H1 (cell line): ENCODE results near the gene RBM20. TPM values are rescaled to one million over a fixed set of nuclear protein-coding genes. Genes with fewer than 3 reads are reported as not detected.

Experiments used
- CTCF ChIA-PET: fragments of 300-600 bp; sonication (Branson Sonifier 250); formaldehyde crosslinking; loops from one replicate; lab custom pipeline; 2021; ENCODE audit not compliant: partially characterized antibody; lab: Charles Lee
- POLR2A ChIA-PET: fragments of 300-600 bp; sonication (Branson Sonifier 250); formaldehyde crosslinking; loops from one replicate; lab custom pipeline; 2021; ENCODE audit warnings: inconsistent platforms; ENCODE audit not compliant: partially characterized antibody; lab: Charles Lee
- DNase-seq, 2 experiments: peaks; one replicate each; pipeline versions ENCODE4 v3.0.0 to v3.0.0-alpha.2; 2010 to 2022; ENCODE audit warnings: low spot score in 2 of 2, low read depth in 1 of 2, mixed read lengths in 1 of 2
- FAIRE-seq: peaks from 2 replicates; lab custom pipeline; 2011; peaks lifted over from hg19 to GRCh38; lab: Jason Lieb, UNC
- H2AFZ ChIP-seq: 2 replicates; pipeline ENCODE4 v1.8.1; 2012; ENCODE audit warnings: low read length, inconsistent platforms
- H2AK5ac ChIP-seq: 2 replicates; pipeline ENCODE4 v1.6.1; 2013; ENCODE audit warnings: low read depth, low read length
- H2BK120ac ChIP-seq: replicated peaks from 2 replicates; pipeline ENCODE3; 2013; ENCODE audit warnings: low read depth, low read length, inconsistent platforms
- H2BK12ac ChIP-seq: 2 replicates; pipeline ENCODE4 v1.6.1; 2013; ENCODE audit warnings: low read depth, low read length
- H2BK15ac ChIP-seq: 2 replicates; pipeline ENCODE4 v1.6.1; 2013; ENCODE audit warnings: low read length
- H2BK20ac ChIP-seq: 2 replicates; pipeline ENCODE4 v1.6.1; 2013; ENCODE audit warnings: low read length
- H2BK5ac ChIP-seq: 2 replicates; pipeline ENCODE4 v1.6.1; 2013; ENCODE audit warnings: low read depth, low read length
- H3K14ac ChIP-seq: 2 replicates; pipeline ENCODE4 v1.6.1; 2013; ENCODE audit warnings: inconsistent platforms; ENCODE audit not compliant: insufficient read length
- H3K18ac ChIP-seq: 2 replicates; pipeline ENCODE4 v1.6.1; 2013; ENCODE audit warnings: low read length; ENCODE audit errors: extremely low read depth
- H3K23ac ChIP-seq: 2 replicates; pipeline ENCODE4 v1.6.1; 2013; ENCODE audit warnings: inconsistent platforms; ENCODE audit not compliant: insufficient read length
- H3K23me2 ChIP-seq: 2 replicates; pipeline ENCODE4 v1.6.1; 2013; ENCODE audit warnings: low read depth, low read length
- H3K27ac ChIP-seq: 2 replicates; pipeline ENCODE4 v1.6.1; 2011; ENCODE audit warnings: low read depth, low read length, inconsistent platforms
- H3K27me3 ChIP-seq, 4 experiments: replicated peaks in 1 of 4; 1 replicate in 1 of 4; 2 replicates in 3 of 4; pipeline versions ENCODE4 v1.6.1 to v1.8.1; 2011 to 2013; ENCODE audit warnings: low read length in 3 of 4, mild to moderate bottlenecking in 3 of 4, inconsistent platforms in 2 of 4, mixed read lengths in 2 of 4, moderate library complexity in 1 of 4; ENCODE audit not compliant: control insufficient read depth in 3 of 4, insufficient read depth in 3 of 4; ENCODE audit errors: extremely low read depth in 1 of 4
- H3K36me3 ChIP-seq, 4 experiments: 2 replicates each; pipeline versions ENCODE4 v1.6.1 to v1.8.1; 2011 to 2013; ENCODE audit warnings: mild to moderate bottlenecking in 4 of 4, low read length in 3 of 4, moderate library complexity in 2 of 4, control low read depth in 1 of 4, inconsistent platforms in 1 of 4; ENCODE audit not compliant: insufficient read depth in 4 of 4, control insufficient read depth in 2 of 4
- H3K4ac ChIP-seq: replicated peaks from 2 replicates; pipeline ENCODE3; 2013; ENCODE audit warnings: low read length, low read depth, mixed read lengths, inconsistent platforms; ENCODE audit not compliant: insufficient read length
- H3K4me1 ChIP-seq, 4 experiments: replicated peaks in 1 of 4; 1 replicate in 1 of 4; 2 replicates in 3 of 4; pipeline versions ENCODE4 v1.6.1 to v1.8.1; 2011 to 2013; ENCODE audit warnings: low read length in 3 of 4, inconsistent platforms in 2 of 4, mixed read lengths in 1 of 4; ENCODE audit not compliant: insufficient read depth in 4 of 4, control insufficient read depth in 3 of 4
- H3K4me2 ChIP-seq, 2 experiments: 2 replicates each; pipeline versions ENCODE4 v1.6.1 to v1.8.1; 2011 to 2013; ENCODE audit warnings: low read depth in 2 of 2, low read length in 2 of 2, control low read depth in 1 of 2, inconsistent platforms in 1 of 2, mild to moderate bottlenecking in 1 of 2; ENCODE audit not compliant: insufficient read depth in 1 of 2
- H3K4me3 ChIP-seq, 4 experiments: fragments of 200-600, 300-600 bp in 1 of 4; sonication (generic), shearing (Covaris generic), sonication (Bioruptor Twin) in 1 of 4; 2 replicates each; pipeline versions ENCODE4 v1.5.1 to v1.8.1; 2011 to 2016; ENCODE audit warnings: low read length in 4 of 4, low read depth in 3 of 4, control low read depth in 2 of 4, inconsistent platforms in 2 of 4, mild to moderate bottlenecking in 2 of 4, mixed read lengths in 1 of 4, moderate library complexity in 1 of 4; ENCODE audit not compliant: insufficient read depth in 2 of 4; ENCODE audit errors: extremely low read depth in 1 of 4
- H3K56ac ChIP-seq: replicated peaks from 2 replicates; pipeline ENCODE3; 2013; ENCODE audit warnings: low read depth, mild to moderate bottlenecking, mixed read lengths, low read length, inconsistent platforms; ENCODE audit not compliant: insufficient read length
- H3K79me1 ChIP-seq: 2 replicates; pipeline ENCODE4 v1.6.1; 2013; ENCODE audit warnings: low read depth, low read length, control low read depth
- H3K79me2 ChIP-seq, 2 experiments: 2 replicates each; pipeline versions ENCODE4 v1.6.1 to v1.8.1; 2012 to 2013; ENCODE audit warnings: low read length in 2 of 2, mild to moderate bottlenecking in 2 of 2, inconsistent platforms in 1 of 2; ENCODE audit not compliant: insufficient read depth in 2 of 2, control insufficient read depth in 1 of 2
- H3K9ac ChIP-seq, 4 experiments: replicated peaks in 1 of 4; 1 replicate in 1 of 4; 2 replicates in 3 of 4; pipeline versions ENCODE4 v1.6.1 to v1.8.1; 2011 to 2013; ENCODE audit warnings: low read depth in 3 of 4, low read length in 3 of 4, control low read depth in 2 of 4, mild to moderate bottlenecking in 2 of 4, moderate library complexity in 2 of 4, inconsistent platforms in 1 of 4; ENCODE audit errors: extremely low read depth in 1 of 4
- H3K9me3 ChIP-seq, 2 experiments: 2 replicates each; pipeline versions ENCODE4 v1.6.1 to v1.8.1; 2012 to 2013; ENCODE audit warnings: mild to moderate bottlenecking in 2 of 2, moderate library complexity in 2 of 2, control low read depth in 1 of 2, inconsistent platforms in 1 of 2, low read depth in 1 of 2, low read length in 1 of 2, mixed read lengths in 1 of 2; ENCODE audit not compliant: insufficient read depth in 2 of 2
- H4K20me1 ChIP-seq, 2 experiments: replicated peaks in 1 of 2; 2 replicates each; pipeline versions ENCODE3 to v1.8.1; 2011 to 2013; ENCODE audit warnings: inconsistent platforms in 2 of 2, low read length in 2 of 2, mild to moderate bottlenecking in 1 of 2; ENCODE audit not compliant: insufficient read depth in 2 of 2, control insufficient read depth in 1 of 2
- H4K5ac ChIP-seq: 2 replicates; pipeline ENCODE4 v1.6.1; 2013; ENCODE audit warnings: low read length, low read depth, mixed read lengths, inconsistent platforms; ENCODE audit not compliant: insufficient read length
- H4K8ac ChIP-seq: 2 replicates; pipeline ENCODE4 v1.8.0; 2013; ENCODE audit warnings: mild to moderate bottlenecking, moderate library complexity, low read length, inconsistent platforms; ENCODE audit not compliant: insufficient read depth; ENCODE audit errors: extremely low read depth
- H4K91ac ChIP-seq: replicated peaks from 2 replicates; pipeline ENCODE3; 2013; ENCODE audit warnings: low read length, mixed read lengths, inconsistent platforms; ENCODE audit not compliant: insufficient read length
- BACH1 ChIP-seq: IDR thresholded peaks from 2 replicates; pipeline ENCODE4 v1.6.1; 2012; ENCODE audit warnings: low read length, improper control_type of control experiment
- BCL11A ChIP-seq, 2 experiments: IDR thresholded peaks; one replicate each; pipeline ENCODE4 v1.6.1; 2011; ENCODE audit warnings: low read depth in 2 of 2, low read length in 2 of 2, mild to moderate bottlenecking in 2 of 2
- CEBPB ChIP-seq: IDR thresholded peaks from 2 replicates; pipeline ENCODE4 v1.6.1; 2012; ENCODE audit warnings: low read depth, low read length
- CREB1 ChIP-seq: IDR thresholded peaks from 2 replicates; pipeline ENCODE4 v1.6.1; 2012; ENCODE audit warnings: inconsistent platforms
- EZH2 ChIP-seq: fragments of 200-600 bp; sonication (generic); IDR thresholded peaks from 2 replicates; pipeline ENCODE4 v1.7.1; 2012; ENCODE audit warnings: low read depth, mild to moderate bottlenecking, moderate library complexity, low read length, inconsistent platforms; ENCODE audit not compliant: severe bottlenecking
- GABPA ChIP-seq: IDR thresholded peaks from 2 replicates; pipeline ENCODE4 v1.6.1; 2011; ENCODE audit warnings: mild to moderate bottlenecking, low read length, moderate library complexity, borderline replicate concordance; ENCODE audit not compliant: insufficient read depth
- GTF2F1 ChIP-seq: IDR thresholded peaks from 2 replicates; pipeline ENCODE4 v1.6.1; 2012; ENCODE audit warnings: low read depth, low read length, improper control_type of control experiment, borderline replicate concordance
- HDAC2 ChIP-seq, 2 experiments: fragments of 300-600 bp in 1 of 2; sonication (generic) in 1 of 2; IDR thresholded peaks; 2 replicates each; pipeline ENCODE4 v1.6.1; 2011 to 2012; ENCODE audit warnings: low read depth in 2 of 2, low read length in 2 of 2, mild to moderate bottlenecking in 2 of 2, moderate library complexity in 2 of 2, borderline replicate concordance in 1 of 2, inconsistent platforms in 1 of 2
- HDAC6 ChIP-seq: IDR thresholded peaks from one replicate; pipeline ENCODE4 v1.7.1; 2012; ENCODE audit warnings: low read depth, mild to moderate bottlenecking, inconsistent platforms, low read length, moderate library complexity
- JUND ChIP-seq: IDR thresholded peaks from 2 replicates; pipeline ENCODE4 v1.6.1; 2011; ENCODE audit warnings: mild to moderate bottlenecking, improper control_type of control experiment, low read length
- KDM5A ChIP-seq: fragments of 200-600 bp; IDR thresholded peaks from 2 replicates; pipeline ENCODE4 v1.7.1; 2012; ENCODE audit warnings: mild to moderate bottlenecking, low read length, inconsistent platforms, mixed read lengths
- RAD21 ChIP-seq, 2 experiments: IDR thresholded peaks in 1 of 2; conservative IDR thresholded peaks in 1 of 2; 2 replicates each; pipeline ENCODE4 v1.6.1; 2011; ENCODE audit warnings: low read depth in 2 of 2, low read length in 2 of 2, improper control_type of control experiment in 1 of 2, inconsistent platforms in 1 of 2, mild to moderate bottlenecking in 1 of 2, moderate library complexity in 1 of 2
- RXRA ChIP-seq: IDR thresholded peaks from 2 replicates; pipeline ENCODE4 v1.6.1; 2011; ENCODE audit warnings: low read depth, mild to moderate bottlenecking, low read length, moderate library complexity; ENCODE audit not compliant: insufficient read depth
- SIRT6 ChIP-seq: IDR thresholded peaks from one replicate; pipeline ENCODE4 v1.7.1; 2012; ENCODE audit warnings: low read length, inconsistent platforms
- TAF1 ChIP-seq: IDR thresholded peaks from 2 replicates; pipeline ENCODE4 v1.6.1; 2011; ENCODE audit warnings: mild to moderate bottlenecking, low read depth, low read length
- WGBS, 2 experiments: shearing (Covaris generic) in 1 of 2; methylation state at CpG; one replicate each; pipeline versions ENCODE4 v1.1.6 to v1.1.7; 2013 to 2015; ENCODE audit warnings: low lambda C conversion rate in 2 of 2, mixed read lengths in 2 of 2, inconsistent platforms in 1 of 2, low coverage in 1 of 2, missing lambda C conversion rate in 1 of 2; ENCODE audit not compliant: insufficient replicate concordance in 2 of 2, insufficient coverage in 1 of 2, insufficient read length in 1 of 2; ENCODE audit errors: extremely low coverage in 1 of 2, missing lambda C conversion rate in 1 of 2; 5-methylcytosine and 5-hydroxymethylcytosine counted together
- polyA plus RNA-seq, 7 experiments: library from polyadenylated mRNA; depleted of rRNA in 3 of 7; stranded (reverse) in 5 of 7; unstranded in 2 of 7; fragments of >200 nt in 5 of 7; fragments of 200-250 nt in 2 of 7; gene quantifications; 1 replicate in 5 of 7; 2 replicates in 1 of 7; 4 replicates in 1 of 7; pipeline versions ENCODE4 v1.2.1 to v1.2.3, GENCODE V29; 2011 to 2013; ENCODE audit warnings: missing spikeins in 2 of 7, mixed read lengths in 2 of 7
- total RNA-seq: library from RNA; stranded (reverse); fragmentation: NEBNext Ultra II Directional; extraction: Animal tissue kit (Norgen Biotek cat#: 25700); gene quantifications from 2 replicates; pipeline ENCODE4 v1.2.1, GENCODE V29; 2021

RBM20 gene
- total and polyA plus RNA-seq, 2 of the 8 experiments (the other 6 are each of a cell fraction or from before 2014, with no cell fraction given) = 0.05 to 0.63 TPM

GRCh38 chr10:110781139-110781538, 137.0 kb downstream of the RBM20 start:
- FAIRE-seq (no peak), DNase-seq (no peak)
- Histone ChIP-seq H3K4me1 (peaks cover 0 to 3% (median 2%) of the 10 kb centered on the region in 4 experiments; a peak in 2 of 7 replicates), H3K56ac (no peak overlapping the region), H2AK5ac (no peak overlapping the region), H2BK120ac (no peak overlapping the region), H2AFZ (no peak overlapping the region), H3K9ac (no peak overlapping the region), H3K23me2 (no peaks in the 10 kb centered on the region), H2BK5ac (no peak overlapping the region), H4K8ac (no peak overlapping the region; the same call in 1 of the 2 replicates), H3K4ac (no peak overlapping the region), H4K91ac (no peak overlapping the region), H3K27me3 (no peaks in the 10 kb centered on the region), H3K9me3 (no peaks in the 10 kb centered on the region), H3K79me1 (no peaks in the 10 kb centered on the region), H3K36me3 (no peaks in the 10 kb centered on the region), H3K79me2 (no peaks in the 10 kb centered on the region), H3K4me2 (no peak overlapping the region), H4K20me1 (no peaks in the 10 kb centered on the region), H2BK15ac (no peak overlapping the region), H3K18ac (no peak overlapping the region), H3K23ac (no peak overlapping the region), H3K4me3 (no peak overlapping the region), H3K14ac (no peak overlapping the region), H3K27ac (no peak overlapping the region), H2BK20ac (no peak overlapping the region), H2BK12ac (no peak overlapping the region), H4K5ac (no peak overlapping the region)
- POLR2A ChIA-PET = interaction anchor here (1.0 to 1.2 kb wide), 2 partner anchors 8 to 12 kb away, joined by 3 read pairs; no protein-coding TSS in a partner anchor
- whole genome bisulfite sequencing, 2 experiments = 91% methylated on average over 7 of the region's 7 CpGs; no CpG with 5 or more reads in 1 of the 2 experiments
- CTCF ChIA-PET = interaction anchor here (1.0 to 1.2 kb wide), 2 partner anchors 31 kb away, joined by 3 read pairs; no protein-coding TSS in a partner anchor
- no peak for TF ChIP-seq CREB1
- no peak for TF ChIP-seq GTF2F1
- no peak for TF ChIP-seq KDM5A
- TF ChIP-seq TAF1 = no peak
- no peak for TF ChIP-seq CEBPB
- TF ChIP-seq RAD21 (IDR thresholded peaks at IDR 0.05 in 1 of 2, conservative IDR thresholded peaks at IDR 0.05 in 1 of 2; ENCODE audit: low read depth in 2 of 2, low read length in 2 of 2) = no peak
- no peak for TF ChIP-seq RXRA
- TF ChIP-seq SIRT6 = no peak
- TF ChIP-seq GABPA = no peak
- TF ChIP-seq HDAC6 = no peak
- TF ChIP-seq BCL11A (IDR thresholded peaks at IDR 0.05; ENCODE audit: low read depth in 2 of 2, low read length in 2 of 2) = no peak
- no peak for TF ChIP-seq HDAC2 (IDR thresholded peaks at IDR 0.05; ENCODE audit: borderline replicate concordance in 1 of 2, low read depth in 2 of 2, low read length in 2 of 2)
- TF ChIP-seq EZH2 = no peak
- no peak for TF ChIP-seq BACH1
- no peak for TF ChIP-seq JUND
